ENCODE results near the gene DCAF17. TPM values are rescaled to one million over a fixed set of nuclear protein-coding genes. Genes with fewer than 3 reads are reported as not detected.
"Not testable (repeated sequence)": the region's sequence is repeated elsewhere in the genome, so short reads cannot be mapped to it uniquely, and the experiment has no call there.

DCAF17 gene
- total RNA-seq, 1 donor from 2014 or later: 23.7 TPM

DNA sequence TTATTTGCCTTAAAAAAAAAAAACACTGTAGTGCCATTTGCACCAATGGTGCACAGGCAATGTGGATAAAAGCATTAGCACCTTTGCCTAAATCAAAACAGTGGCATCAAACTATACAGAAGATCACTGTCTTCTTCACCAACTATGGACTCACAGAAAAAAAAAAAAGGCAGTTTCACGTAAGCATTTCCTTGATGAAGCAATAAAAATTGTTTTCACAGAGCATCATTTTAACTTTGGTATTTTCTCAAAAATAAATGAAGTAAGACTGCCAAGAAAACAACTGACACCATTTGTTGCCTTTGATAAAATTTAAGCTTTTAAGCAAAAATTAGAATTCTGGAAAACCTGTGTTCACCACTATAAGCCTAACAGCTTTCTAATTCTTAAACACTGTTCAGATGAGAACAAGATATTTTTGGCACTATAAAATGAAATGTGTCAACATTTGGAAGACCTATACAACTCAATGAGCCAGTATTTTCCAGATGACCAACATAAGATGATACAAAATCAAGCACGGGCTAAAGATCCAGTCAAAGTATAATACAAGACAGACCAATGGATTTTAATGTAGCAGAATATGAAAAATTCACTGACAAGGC is 21.4 kb upstream of the DCAF17 start:
- Mint-ChIP-seq H3K4me3 (ENCODE audit: low read depth) (no peak overlapping the region), H3K27ac (no peak overlapping the region), H3K9me3 (peaks cover 4% of the 10 kb centered on the region), H3K4me1 (ENCODE audit: low read depth) (peaks cover 45% of the 10 kb centered on the region), H3K36me3 (ENCODE audit: low read depth) (peaks cover 21% of the 10 kb centered on the region), H3K27me3 (ENCODE audit: low read depth) (no peaks in the 10 kb centered on the region)
- DNase-seq (ENCODE audit: low spot score): no peak
- intact Hi-C loops (cut with micrococcal nuclease): no loop called here

DNA sequence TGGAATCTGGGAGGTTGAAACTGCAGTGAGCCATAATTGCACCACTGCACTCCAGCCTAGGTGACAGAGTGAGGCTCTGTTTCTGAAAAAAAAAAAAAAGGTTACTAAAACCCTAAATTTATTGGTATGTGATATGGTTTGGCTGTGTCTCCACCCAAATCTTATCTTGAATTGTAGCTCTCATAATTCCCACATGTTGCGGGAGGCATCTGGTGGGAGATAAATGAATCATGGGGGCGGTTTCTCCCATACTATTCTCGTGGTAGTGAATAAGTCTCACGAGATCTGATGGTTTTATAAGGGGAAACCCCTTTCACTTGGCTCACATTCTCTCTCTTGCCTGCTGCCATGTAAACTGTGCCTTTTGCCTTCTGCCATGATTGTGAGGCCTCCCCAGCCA is 19.4 kb upstream of the DCAF17 start:
- Mint-ChIP-seq H3K4me1 (ENCODE audit: low read depth) (peaks cover 41% of the 10 kb centered on the region), H3K36me3 (ENCODE audit: low read depth) (peaks cover 25% of the 10 kb centered on the region), H3K27ac (peak overlapping the region; percentile 54)
- DNase-seq (ENCODE audit: low spot score); H3K9me3 Mint-ChIP-seq; H3K4me3 Mint-ChIP-seq (ENCODE audit: low read depth); H3K27me3 Mint-ChIP-seq (ENCODE audit: low read depth): not testable (repeated sequence)
- intact Hi-C loops (cut with micrococcal nuclease): loop anchor here (1.0 to 5.0 kb wide), 3 partner anchors 23 to 277 kb away; no protein-coding TSS in a partner anchor

DNA sequence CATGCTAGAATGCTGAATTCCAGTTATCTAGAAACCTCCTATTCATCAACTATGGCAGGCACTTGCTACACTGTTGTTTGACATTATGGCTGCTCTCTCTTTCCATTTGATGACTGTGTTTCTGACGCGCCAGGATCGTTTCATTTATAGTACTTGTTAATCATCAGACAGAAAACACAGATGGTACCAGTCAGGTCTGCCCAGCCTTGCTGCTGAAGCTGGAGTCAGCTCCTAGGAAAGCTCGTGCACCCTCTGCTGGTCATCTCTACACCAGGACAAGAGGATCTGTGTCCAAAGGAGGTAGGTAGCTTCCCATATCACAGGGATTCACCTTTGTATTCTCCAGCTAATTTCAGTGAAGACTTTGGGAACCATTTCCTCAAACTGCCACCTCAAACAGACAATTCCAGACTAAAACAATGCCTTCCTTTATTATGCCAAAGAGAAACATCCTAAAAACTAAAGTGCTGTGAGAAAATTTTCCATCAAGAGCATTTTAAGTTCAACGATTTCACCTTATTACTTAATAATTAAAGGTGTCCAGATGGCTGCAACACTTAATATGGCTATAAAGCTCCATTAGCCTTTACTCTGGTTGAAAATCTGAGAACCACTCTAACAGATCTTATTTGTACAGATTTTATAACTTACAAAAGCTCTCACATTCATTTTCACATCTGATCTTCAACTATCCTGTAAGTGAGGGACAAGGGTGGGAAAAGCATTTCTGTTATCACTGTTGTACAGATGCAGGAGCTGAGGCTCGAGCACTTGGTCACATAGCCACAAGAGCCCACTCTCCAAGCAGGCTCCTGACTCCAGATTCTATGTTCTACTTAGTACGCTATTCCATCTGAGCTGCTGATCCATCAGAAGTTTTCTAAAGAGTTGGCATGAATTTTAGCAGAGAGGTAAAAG is 17.8 kb upstream of the DCAF17 start:
- peak; percentile 71 for DNase-seq (ENCODE audit: low spot score)
- Mint-ChIP-seq H3K4me1 (ENCODE audit: low read depth) (peaks cover 34% of the 10 kb centered on the region), H3K4me3 (ENCODE audit: low read depth) (peak overlapping the region; percentile 9), H3K36me3 (ENCODE audit: low read depth) (peaks cover 33% of the 10 kb centered on the region), H3K9me3 (peaks cover 9% of the 10 kb centered on the region), H3K27ac (peak overlapping the region; percentile 91), H3K27me3 (ENCODE audit: low read depth) (no peaks in the 10 kb centered on the region)
- intact Hi-C loops (cut with micrococcal nuclease): loop anchor here (1.0 to 5.0 kb wide), 10 partner anchors 17 to 487 kb away; partner anchors contain the start of genes GORASP2 and METTL8

DNA sequence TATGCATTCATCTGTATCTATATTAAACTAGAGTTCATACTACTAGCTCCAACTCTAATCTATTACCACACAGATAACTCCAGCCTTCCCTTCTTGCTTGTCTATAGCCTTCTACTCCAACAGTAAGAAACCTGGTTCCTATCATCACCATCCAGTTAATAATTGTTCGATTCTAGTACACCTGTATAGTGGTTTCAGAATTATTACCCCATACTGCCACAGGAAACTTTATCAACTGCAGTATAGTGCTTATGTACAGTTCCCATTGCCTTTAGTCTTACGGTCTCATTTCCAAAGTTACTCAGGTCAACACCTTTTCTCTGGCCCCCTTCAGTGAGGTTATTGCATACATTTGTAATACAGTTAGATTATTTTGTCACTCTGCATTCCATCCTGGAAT is 14.7 kb upstream of the DCAF17 start:
- Mint-ChIP-seq H3K9me3 (peaks cover 35% of the 10 kb centered on the region), H3K27ac (no peak overlapping the region), H3K4me1 (ENCODE audit: low read depth) (peaks cover 28% of the 10 kb centered on the region), H3K36me3 (ENCODE audit: low read depth) (peaks cover 45% of the 10 kb centered on the region), H3K4me3 (ENCODE audit: low read depth) (no peak overlapping the region), H3K27me3 (ENCODE audit: low read depth) (no peaks in the 10 kb centered on the region)
- no peak for DNase-seq (ENCODE audit: low spot score)
- intact Hi-C loops (cut with micrococcal nuclease): loop anchor here (5.0 kb wide), 2 partner anchors 172 to 282 kb away; no protein-coding TSS in a partner anchor

DNA sequence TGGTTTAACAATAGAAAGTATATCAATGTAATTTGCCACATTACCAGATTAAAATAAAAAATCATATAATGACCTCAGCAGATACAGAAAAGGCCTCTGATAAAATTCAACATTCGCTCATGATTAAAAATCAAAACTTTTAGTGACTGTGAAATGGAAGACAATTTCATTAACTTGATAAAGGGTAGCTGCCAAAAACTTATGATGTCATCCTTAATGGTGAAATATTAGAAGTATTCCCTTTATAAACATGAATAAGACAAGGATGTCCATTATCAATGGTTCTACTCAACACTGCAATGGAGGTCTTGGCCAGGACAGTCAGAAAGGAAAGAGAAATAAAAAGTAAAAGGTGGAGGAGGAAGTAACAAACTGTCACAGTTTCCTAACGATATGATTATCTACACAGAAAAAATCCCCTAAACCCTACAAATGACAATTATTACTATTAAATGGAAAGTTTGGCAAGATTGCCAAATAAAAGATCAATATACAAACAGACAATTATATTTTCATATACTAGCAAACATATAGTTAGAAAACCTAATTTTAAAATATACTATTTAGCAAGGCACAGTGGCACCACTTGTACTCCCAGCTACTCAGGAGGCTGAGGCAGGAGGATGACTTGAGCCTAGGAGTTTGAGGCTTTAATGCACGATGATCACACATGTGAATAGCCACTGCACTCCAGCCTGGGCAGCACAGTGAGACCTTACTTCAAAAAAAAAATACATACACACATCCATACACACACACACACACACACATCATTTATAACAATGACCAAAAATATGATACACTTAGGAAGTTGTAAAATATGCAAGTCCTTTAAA is 13.1 kb upstream of the DCAF17 start:
- peak overlapping the region; percentile 9 for H3K27ac Mint-ChIP-seq

DNA sequence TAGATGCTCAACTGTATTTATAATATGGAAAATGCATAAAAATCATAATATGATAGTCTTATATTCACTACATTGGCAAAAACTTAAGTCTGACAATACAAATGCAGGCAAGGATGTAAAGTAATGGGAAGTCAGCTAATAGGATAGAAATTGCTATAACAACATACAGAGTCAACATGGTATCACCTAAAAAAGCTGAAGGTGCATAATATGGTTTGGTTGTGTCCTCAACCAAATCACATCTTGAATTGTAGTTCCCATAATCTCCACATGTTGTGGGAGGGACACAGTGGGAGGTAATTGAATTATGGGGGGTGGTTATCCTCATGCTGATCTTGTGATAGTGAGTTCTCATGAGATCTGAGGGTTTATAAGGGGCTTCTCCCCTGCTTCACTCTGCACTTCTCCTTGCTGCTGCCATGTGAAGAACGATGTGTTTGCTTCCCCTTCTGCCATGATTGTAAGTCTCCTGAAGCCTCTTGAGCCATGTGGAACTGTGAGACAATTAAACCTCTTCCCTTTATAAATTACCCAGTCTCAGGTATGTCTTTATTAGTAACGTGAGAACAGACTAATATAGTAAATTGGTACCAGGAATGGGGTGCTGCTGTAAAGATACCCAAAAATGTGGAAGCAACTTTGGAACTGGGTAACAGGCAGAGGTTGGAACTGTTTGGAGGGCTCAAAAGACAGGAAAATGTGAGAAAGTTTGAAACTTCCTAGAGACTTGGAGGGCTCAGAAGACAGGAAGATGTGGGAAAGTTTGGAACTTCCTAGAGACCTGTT is 11.1 kb upstream of the DCAF17 start:
- H3K27me3 Mint-ChIP-seq (ENCODE audit: low read depth); H3K4me3 Mint-ChIP-seq (ENCODE audit: low read depth); DNase-seq (ENCODE audit: low spot score); intact Hi-C loops (cut with micrococcal nuclease); H3K27ac Mint-ChIP-seq: not testable (repeated sequence)
- Mint-ChIP-seq H3K36me3 (ENCODE audit: low read depth) (peaks cover 62% of the 10 kb centered on the region), H3K9me3 (peaks cover 59% of the 10 kb centered on the region), H3K4me1 (ENCODE audit: low read depth) (peaks cover 13% of the 10 kb centered on the region)

More for the DNA sequence above, 13.1 kb upstream of the DCAF17 start:
- peaks cover 51% of the 10 kb centered on the region for H3K36me3 Mint-ChIP-seq (ENCODE audit: low read depth)
- peaks cover 21% of the 10 kb centered on the region for H3K4me1 Mint-ChIP-seq (ENCODE audit: low read depth)
- intact Hi-C loops (cut with micrococcal nuclease): no loop called here
- peaks cover 47% of the 10 kb centered on the region for H3K9me3 Mint-ChIP-seq
- DNase-seq (ENCODE audit: low spot score): no peak
- H3K27me3 Mint-ChIP-seq (ENCODE audit: low read depth): no peaks in the 10 kb centered on the region
- H3K4me3 Mint-ChIP-seq (ENCODE audit: low read depth): no peak overlapping the region

DNA sequence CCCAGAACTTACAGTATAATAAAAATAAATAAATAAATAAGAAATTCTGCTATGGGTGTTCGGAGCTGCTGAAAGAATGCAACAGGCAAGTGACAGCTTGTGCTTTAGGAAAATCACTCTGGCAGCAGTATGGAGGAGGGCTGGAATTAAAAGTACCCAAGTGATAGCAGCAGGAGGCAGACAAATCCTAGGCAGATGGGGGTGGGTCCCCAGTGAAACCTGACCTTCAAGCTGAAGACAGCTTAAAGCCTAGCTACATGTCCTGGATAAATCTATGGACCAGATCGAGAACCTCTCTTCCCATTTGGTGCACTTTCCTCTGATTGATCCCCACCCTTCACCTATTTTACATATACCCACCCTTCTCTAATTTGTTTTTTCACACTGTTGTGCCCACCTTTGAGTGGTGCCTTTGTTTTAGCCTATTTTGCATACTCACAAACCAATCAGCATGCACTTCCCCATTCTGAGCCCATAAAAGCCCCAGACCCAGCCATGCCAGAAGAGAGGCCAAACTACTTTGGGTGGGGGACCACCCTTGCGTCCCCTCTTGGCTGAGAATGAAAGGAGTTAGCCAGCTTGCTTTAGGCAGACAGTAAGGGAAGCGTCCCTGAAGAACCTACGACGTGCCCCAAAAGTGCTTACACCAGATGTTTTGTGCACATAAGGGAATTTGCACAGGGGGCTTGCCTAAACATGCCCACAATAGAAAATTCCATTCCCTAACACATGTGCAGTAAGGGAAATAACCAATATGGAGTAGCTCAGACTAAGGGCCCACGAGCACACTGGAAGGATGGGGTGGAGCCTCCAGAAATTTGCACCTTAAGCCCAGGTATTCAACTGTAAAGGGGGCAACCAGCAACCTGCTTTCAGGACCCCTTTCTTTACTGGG is 3.3 kb upstream of the DCAF17 start:
- Mint-ChIP-seq H3K27ac (no peak overlapping the region), H3K4me1 (ENCODE audit: low read depth) (peaks cover 26% of the 10 kb centered on the region), H3K4me3 (ENCODE audit: low read depth) (no peak overlapping the region), H3K36me3 (ENCODE audit: low read depth) (peaks cover 54% of the 10 kb centered on the region), H3K9me3 (peaks cover 36% of the 10 kb centered on the region), H3K27me3 (ENCODE audit: low read depth) (no peaks in the 10 kb centered on the region)
- no peak for DNase-seq (ENCODE audit: low spot score)
- intact Hi-C loops (cut with micrococcal nuclease): no loop called here

DNA sequence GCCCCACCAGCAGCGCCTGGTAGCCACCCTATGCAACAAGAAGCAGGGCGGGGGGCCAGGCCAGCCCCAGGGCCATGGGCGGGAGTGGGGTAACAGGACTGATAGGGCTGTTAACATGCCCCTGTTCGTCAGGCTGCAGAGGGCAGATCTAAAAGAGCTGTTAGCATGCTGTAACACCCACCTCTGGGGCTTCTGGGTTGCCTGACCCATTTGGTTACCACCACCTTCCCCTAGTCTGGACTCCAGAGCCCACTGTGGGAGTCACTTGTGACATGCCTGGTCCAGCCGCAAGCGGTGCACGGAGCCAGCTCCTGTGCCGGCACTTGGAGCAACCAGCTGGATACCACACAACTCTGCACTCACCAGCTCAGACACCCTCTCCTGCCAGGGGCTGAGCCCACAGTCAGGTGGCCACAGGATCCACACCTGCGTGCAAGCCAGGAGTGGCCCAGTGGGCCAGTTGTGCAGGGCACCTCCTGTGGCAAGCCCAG is 2.3 kb upstream of the DCAF17 start:
- Mint-ChIP-seq H3K27me3 (ENCODE audit: low read depth) (no peaks in the 10 kb centered on the region), H3K9me3 (peaks cover 29% of the 10 kb centered on the region), H3K27ac (peak overlapping the region; percentile 91), H3K4me3 (ENCODE audit: low read depth) (peak overlapping the region; percentile 89), H3K36me3 (ENCODE audit: low read depth) (peaks cover 58% of the 10 kb centered on the region), H3K4me1 (ENCODE audit: low read depth) (peaks cover 26% of the 10 kb centered on the region)
- intact Hi-C loops (cut with micrococcal nuclease): loop anchor here (2.0 kb wide), 1 partner anchor 15 kb away; no protein-coding TSS in a partner anchor
- DNase-seq (ENCODE audit: low spot score): no peak

DNA sequence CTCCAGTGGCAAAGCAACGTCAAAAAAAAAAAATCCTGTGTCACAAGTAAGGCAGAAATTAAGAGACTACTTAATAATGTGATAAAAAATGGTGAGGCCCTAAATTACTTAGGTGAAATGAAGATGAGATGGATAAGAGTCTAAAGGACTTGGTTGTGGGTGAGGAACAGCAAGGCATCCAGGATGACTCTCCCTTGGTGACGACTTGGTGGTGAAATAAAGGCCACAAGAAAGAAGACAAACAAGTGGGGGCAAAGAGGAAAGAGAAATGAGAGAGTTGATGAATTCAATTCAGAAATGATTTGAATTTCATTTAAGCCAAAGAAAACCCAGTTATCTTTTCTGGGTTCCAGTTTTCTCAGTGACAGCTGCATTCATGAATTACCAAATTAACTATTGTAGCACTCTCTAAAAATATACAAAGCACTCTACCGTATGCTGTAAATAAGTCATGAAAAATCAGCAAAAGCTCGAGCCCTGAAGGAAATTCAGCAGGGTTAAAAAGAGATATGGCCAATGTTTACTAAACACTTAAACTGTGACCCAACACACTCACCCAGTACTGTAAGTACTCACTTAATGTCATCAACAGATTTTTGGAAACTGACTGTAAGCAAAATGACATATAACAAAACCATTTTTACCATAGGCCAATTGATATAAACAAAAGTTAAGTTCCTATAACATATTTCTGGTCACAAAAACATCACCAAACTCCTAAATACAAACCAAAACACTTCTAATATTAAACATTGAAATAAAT is 1.6 kb upstream of the DCAF17 start:
- Mint-ChIP-seq H3K4me3 (ENCODE audit: low read depth) (peak overlapping the region; percentile 89), H3K36me3 (ENCODE audit: low read depth) (peaks cover 58% of the 10 kb centered on the region), H3K27ac (peak overlapping the region; percentile 91), H3K27me3 (ENCODE audit: low read depth) (no peaks in the 10 kb centered on the region), H3K9me3 (peaks cover 22% of the 10 kb centered on the region), H3K4me1 (ENCODE audit: low read depth) (peaks cover 28% of the 10 kb centered on the region)
- no peak for DNase-seq (ENCODE audit: low spot score)
- intact Hi-C loops (cut with micrococcal nuclease): loop anchor here (2.0 kb wide), 1 partner anchor 16 kb away; no protein-coding TSS in a partner anchor

DNA sequence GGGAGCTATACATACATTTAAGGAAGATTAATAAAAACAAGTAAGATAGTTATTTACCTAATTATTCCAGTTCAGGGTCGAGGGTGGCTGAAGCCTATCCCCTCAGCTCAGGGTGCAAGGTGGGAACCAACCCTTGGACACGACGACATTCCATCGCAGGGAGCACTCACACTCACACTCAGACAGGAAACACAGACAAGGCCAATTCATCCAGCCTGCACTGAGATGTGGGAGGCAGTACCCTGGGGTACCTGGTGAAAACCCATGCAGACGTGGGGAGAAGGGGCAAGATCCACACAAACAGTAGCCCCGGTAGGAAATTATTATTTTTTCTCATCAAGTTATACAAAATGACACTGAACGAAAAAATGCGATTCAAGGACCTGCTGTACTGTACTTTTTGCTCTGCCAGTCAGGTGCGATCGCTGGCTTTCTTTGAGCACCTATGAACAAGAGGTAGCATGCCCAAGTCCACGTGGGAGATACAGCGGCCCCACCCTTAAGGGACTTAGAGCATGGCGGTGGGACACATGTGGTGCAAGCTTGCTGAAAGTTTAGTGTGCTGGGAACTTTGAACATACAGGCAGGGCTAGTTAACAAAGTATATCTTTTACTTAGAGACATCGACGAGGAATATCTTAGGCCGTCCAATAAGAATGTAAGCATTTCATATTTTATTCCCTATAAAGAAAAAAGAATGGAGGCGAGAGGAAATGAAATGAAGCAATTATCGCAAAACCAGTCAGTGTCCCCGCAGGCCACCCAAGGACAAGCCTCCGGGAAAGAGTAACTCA is 860 bp upstream of the DCAF17 start:
- Mint-ChIP-seq H3K27me3 (ENCODE audit: low read depth) (no peaks in the 10 kb centered on the region), H3K36me3 (ENCODE audit: low read depth) (peaks cover 66% of the 10 kb centered on the region), H3K9me3 (peaks cover 21% of the 10 kb centered on the region), H3K27ac (peak overlapping the region; percentile 91), H3K4me3 (ENCODE audit: low read depth) (peak overlapping the region; percentile 89), H3K4me1 (ENCODE audit: low read depth) (peaks cover 34% of the 10 kb centered on the region)
- intact Hi-C loops (cut with micrococcal nuclease): loop anchor here (2.0 kb wide), 1 partner anchor 16 kb away; no protein-coding TSS in a partner anchor
- DNase-seq (ENCODE audit: low spot score): peak; percentile 18

Measured in activated T-helper 2 cell treated with anti-CD3 and anti-CD28 coated beads, Interferon-gamma antibody, Interleukin-2, Interleukin-4, amounts not matched to agents 10 μg/mL and 5 μg/mL and 100 μg/mL, durations not matched to agents 14 hours and 24 hours and 36 hours (primary cell).